ENCODE results near the gene HIF3A.
A peak's percentile ranks its signal among the peaks of the same experiment; 100 is the strongest.
"Not testable (repeated sequence)": the region's sequence is repeated elsewhere in the genome, so short reads cannot be mapped to it uniquely, and the experiment has no call there.

Gene HIF3A

DNA sequence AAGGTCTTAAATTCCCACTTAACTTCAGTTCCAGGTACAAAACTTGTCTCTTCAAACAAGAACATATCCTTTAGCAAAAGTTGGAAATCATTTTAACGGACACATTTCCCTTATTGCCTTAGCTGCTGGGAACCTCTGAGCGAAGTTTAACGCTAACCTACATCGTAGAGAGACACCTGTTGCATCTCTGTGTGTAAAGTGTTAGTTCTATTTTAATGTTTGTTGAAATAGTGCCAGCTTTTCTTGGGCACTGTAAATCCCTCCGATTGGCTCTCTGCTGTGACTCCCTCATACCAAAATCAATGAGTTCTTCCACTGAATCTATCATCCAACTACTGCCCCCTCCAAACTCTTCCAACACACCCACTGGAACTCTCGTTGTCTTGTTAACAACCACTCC, 2.3 kb upstream of the HIF3A start:
- no peak for DNase-seq (ENCODE audit: low read depth)

DNA sequence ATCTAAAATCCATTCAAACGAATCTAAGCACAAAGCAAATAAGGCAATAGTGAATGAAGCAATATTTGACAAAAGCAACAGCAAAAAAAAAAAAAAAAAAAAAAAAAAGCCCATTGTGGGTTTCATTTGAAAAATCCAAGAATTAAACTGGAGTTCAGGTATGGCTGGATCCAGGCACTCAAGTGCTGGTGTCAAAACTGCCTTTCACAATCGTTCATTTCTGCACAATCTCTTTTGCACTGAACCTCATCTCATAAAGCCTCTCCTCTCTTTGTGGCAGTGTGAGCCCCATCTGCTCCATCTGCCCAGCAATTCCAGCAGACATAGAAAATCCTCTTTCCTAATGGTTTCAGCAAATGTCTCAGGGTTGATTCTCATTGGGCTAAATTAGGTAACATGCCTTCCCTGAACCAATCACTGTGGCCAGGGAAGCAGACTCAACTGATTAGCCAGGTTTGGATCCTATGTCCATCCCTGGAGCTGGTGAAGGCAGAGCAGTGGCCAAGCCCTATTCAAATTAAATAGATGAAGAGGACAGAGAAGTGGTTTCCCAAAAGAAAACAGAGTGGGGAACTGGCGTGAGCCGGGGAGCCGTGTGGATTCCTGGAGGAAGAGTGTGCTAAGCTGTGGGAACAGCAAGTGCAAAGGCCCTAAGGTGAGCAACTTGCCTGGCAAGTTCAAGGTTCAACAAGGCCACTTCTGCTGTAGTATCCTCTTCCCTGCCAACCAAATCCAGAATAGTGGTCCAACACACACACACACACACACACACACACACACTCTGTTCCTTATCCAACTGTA, 1.2 kb upstream of the HIF3A start:
- DNase-seq (ENCODE audit: low read depth): no peak

DNA sequence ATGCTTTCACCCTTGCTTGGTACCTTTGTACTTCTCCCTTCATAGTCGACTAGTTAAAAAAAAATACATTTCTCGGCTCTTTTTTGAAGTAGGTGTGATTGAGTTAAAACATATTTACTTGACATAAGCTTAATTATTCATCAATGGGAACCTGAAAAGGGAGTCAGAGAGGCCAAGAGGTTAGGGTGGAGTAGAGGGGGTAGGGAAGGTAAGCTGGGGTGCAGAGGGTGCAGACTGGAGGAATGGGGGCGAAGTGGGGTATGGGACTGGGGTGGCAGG, 701 bp upstream of the HIF3A start:
- no peak for DNase-seq (ENCODE audit: low read depth)

DNA sequence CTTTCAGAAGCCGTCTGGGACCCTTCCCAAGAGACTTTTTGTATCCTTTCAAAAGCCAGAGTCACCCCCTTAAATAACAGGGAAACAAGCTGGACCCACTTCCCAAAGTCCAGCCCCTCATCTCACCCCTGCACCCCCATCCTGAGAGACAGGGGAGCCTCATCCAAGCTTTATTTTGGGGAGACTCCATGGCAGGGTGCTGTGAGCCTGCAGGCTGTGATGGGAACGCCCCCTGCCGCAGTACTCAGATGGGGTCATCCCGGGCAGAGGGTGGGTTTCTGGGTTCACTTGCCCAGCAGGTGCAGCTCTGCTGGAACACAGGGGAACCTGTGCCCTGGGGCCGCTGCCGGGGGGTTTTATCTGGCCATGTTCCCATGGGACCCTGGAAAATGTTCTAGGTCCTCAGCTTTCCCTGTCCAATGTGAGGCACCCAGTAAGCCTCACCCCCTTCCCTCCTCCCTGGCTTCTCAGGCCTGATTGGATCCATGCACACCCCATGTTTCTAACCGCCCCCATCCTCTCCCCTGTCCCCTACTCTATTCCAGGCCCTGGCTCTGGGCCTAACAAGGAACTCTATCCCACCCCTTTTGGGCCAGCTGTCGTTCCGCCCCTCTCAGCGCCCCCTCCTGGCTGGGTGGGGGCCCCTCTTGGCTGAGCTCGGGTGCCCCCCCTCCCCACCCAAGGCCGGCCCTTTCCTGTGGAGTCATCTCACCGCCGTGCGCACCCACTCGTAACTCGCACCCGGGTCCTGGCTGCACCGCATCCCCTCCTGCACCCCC, 1.0 kb downstream of the HIF3A start:
- no peak for DNase-seq (ENCODE audit: low read depth)

DNA sequence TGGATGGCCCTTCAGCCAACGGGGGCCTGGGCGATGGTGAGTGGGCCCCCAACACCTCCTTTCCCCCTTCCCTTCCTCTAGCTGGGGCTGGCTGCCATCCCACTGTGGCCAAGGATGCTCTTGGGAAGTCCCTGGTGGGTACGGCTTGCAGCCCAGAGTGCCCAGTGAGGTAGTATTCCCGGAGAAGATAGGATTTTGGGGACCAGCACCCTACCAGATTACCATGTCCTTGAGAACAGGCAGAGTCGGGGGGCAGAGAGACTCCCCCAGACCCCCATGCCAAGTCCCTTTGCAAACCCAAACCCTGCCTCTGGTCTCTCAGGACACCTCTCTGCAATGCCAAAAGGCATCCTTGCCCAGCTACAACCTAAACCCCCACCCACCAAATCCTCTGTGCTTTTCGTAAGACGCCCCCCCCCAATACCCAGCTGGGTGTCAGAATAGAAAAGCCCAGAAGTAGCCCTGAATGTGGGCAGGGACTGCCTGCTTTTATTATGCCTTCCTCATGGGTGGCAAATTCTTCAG, 1.7 kb downstream of the HIF3A start:
- no peak for DNase-seq (ENCODE audit: low read depth)

DNA sequence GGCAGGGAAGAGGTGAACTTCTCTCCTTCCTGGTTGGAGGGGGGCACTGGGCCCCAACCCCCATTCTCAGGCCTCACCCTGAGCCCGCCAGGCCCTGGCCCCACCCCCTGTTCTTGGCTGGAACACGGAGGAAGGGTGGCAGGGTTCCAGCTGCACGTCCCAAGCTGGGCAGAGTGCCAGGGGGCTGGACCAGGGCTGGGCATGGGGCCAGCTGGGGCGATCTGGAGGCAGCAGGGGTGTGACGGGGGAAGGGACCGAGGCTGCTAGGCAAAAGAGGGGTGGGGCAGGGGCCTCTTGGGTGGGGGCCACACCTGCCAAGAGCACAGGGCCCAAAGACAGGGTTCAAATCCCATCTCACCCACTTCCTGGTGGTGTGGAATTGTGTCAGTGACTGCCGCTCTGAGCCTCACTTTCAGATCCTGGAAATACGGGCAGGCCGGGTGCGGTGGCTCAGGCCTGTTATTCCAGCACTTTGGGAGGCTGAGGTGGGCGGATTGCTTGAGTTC, 2.2 kb downstream of the HIF3A start:
- peak; percentile 27 for DNase-seq (ENCODE audit: low read depth)

DNA sequence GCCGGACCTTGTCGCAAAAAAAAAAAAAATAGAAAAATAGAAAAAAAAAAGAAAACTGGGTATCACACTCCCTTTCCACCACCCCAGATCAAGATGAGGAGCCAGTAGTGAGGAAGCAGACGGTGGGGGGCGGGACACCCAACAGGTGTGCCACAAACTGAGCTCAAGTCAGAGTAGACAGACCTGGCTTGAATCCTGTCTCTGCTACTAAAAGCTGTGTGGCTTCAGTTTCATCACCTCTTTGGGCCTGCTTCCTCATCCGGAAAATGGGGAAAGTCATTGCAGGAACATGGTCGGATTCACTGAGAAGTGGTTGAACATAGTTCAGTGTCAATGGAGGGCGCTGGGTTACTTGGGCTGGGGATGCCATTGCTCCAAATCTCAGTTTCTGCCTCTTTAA, 2.9 kb downstream of the HIF3A start:
- no peak for DNase-seq (ENCODE audit: low read depth)

DNA sequence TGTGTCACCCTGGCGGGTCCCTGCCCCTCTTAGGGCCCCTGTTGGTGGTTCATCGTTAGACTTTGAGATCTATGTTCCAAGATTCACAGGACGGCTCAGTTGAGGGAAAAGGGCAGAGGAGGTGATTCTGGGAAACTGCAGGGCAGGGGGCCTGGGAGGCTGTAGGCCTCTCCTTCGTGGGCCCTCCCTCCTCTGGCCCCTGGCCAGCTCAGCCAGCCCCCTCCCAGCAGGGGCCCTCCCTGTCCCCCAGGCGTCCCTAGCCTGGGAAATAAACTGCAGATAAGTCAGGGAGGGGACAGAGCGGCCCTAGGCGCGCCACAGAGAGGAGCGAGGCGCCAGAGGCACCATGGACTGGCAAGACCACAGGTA, 6.5 kb downstream of the HIF3A start:
- no peak for DNase-seq (ENCODE audit: low read depth)

DNA sequence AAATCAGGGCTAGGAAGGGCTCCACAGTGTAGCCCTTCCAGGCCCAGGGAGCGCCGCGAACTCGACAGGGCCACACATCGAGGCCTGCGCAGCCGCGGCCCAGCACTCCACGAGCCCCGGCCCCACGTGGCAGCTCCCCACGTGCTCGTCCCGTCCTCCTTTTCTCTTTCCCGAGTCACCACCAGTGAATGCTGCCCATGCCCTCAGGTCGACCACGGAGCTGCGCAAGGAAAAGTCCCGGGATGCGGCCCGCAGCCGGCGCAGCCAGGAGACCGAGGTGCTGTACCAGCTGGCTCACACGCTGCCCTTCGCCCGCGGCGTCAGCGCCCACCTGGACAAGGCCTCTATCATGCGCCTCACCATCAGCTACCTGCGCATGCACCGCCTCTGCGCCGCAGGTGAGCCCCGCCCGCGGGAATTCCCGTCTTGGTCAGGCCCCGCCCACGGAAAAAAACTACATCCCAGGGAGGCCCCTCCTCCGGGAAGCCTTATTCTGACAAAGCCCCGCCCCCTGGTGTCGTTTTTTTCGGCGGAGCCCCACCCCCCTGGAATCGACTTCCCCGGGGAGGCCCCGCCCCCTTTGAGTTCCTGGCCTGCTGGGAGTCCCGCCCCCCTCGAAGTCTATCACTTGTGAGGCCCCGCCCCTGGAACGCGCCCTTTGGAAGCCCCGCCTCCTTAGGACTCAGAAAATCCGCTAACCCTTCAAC, 7.0 kb downstream of the HIF3A start:
- no peak for DNase-seq (ENCODE audit: low read depth)

DNA sequence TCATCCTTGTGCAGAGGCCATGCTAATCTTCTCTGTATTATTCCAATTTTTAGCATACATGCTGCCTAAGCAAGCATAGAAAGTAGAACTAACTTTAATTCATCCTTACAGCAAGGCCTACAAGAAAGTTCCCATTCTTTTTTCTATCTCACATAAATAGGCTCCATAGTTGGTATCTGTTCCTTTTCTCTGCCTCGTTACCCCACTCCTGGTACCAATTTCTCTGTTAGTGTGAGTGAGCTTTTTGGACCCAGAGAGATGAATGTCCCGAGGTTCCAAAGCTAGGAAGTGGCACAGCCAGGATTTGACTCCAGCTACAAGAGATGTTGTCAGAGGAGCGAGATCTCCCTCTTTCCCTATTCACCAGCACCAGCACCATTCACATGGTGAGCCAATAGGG, 9.7 kb downstream of the HIF3A start:
- no peak for DNase-seq (ENCODE audit: low read depth)

DNA sequence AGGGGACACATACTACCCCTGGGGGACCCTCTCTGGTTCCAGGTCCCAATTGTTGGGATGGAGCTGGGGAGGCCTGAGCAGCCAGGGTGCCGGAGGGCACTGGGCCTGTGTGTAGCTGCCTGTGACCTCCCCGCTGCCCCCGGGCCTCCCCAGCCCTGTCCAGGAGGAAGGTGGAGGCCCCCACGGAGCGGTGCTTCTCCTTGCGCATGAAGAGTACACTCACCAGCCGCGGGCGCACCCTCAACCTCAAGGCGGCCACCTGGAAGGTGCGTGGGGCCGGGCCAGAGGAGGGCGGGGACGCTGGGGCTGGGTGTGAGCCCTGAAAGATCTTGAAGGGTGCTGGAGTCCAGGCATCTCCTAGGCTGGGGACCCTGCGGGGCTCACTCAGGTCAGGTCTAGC, 11.7 kb downstream of the HIF3A start:
- DNase-seq (ENCODE audit: low read depth): no peak

DNA sequence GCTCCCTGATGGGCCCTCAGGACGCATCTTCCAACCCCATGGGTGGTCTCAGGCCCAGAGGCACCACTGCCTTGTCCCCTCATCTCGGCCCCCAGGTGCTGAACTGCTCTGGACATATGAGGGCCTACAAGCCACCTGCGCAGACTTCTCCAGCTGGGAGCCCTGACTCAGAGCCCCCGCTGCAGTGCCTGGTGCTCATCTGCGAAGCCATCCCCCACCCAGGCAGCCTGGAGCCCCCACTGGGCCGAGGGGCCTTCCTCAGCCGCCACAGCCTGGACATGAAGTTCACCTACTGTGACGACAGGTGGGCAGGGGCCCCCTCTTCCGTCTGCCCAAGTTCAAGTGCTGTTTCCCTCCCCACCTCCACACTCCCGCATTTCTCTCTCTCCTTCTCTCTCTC, 12.2 kb downstream of the HIF3A start:
- no peak for DNase-seq (ENCODE audit: low read depth)

DNA sequence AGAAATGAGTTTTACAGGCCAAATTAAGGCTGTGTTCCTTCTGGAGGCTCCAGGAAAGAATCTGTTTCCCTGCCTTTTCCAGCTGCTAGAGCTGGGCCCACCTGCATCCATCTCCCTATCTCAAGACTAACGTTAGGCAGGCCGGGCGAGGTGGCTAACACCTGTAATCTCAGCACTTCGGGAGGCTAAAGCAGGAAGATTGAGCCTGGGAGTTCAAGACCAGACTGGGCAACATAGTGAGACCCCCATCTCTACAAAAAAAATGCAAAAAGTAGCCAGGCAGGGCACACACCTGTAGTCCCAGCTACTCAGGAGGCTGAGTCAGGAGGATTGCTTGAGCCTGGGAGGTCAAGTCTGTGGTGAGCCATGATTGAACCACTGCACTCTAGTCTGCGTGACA, 14.6 kb downstream of the HIF3A start:
- no peak for DNase-seq (ENCODE audit: low read depth)

DNA sequence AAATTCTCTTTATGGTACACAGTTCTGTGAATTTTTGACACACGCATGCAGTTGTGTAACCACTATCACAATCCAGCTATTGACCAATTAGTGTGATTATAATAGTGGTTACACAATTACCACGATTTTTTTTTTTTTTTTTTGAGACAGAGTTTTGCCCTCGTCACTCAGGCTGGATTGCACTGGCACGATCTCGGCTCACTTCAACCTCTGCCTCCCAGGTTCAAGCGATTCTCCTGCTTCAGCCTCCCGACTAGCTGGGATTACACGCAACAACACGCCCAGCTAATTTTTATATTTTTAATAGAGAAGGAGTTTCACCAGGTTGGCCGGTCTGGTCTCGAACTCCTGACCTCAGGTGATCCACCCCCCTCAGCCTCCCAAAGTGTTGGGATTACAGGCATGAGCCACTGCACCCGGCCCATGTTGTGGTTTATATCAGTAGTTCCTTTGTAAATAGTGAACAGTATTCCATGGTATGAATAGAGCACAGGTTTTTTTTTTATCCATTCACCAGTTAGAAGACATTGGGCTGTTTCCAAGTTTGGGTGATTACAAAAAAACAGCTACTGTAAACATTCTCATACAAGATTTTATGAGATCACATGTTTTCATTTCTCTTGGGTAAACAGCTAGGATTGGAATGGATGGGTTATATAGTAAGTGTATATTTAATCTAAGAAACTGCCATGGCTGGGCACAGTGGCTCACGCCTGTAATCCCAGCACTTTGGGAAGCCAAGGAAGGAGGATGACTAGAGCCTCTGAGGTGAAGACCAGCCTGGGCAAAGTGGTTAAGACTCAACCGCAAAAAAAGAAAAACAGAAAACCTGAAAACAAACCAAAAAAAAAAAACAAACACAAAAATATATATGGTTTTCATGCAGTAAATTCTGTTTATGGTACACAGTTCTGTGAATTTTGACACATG, 17.0 kb downstream of the HIF3A start:
- not testable (repeated sequence) for DNase-seq (ENCODE audit: low read depth)

DNA sequence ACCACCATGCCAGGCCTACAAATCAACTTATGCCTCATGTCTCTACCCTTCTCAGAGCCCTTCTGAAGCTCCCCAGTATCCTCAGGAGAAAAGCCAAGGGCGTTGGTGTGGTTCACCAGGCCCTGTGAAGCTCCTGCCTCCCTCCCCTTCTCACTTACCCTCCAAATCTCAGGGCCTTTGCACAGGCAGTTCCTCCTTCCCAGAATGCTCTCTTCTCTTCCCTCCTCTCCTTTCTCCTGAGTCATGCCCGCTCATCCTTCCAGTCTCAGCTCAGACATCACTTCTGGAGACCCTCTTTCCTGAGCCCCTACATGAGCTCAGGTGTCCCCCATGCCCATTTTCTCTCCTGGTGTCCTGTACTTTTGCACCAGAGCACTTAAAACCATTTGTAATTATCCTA, 20.5 kb downstream of the HIF3A start:
- DNase-seq (ENCODE audit: low read depth): no peak

DNA sequence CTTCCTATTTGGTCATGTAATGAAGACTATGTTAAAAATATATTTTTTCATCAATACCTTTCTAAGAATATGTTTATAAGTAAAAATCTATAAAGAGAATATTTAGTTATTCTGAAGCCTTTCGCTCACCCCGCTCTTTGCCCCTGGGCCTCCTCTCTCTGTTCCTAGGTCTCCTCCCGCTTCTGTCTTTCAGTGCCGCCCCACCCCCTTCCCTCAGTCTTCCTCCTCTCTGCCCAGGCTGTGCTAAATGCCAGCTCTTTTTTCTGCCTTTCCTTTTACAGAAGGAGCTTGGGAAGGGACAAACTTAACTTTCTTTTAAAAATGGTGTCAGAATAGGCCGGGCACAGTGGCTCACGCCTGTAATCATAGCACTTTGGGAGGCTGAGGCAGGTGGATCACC, 22.8 kb downstream of the HIF3A start:
- no peak for DNase-seq (ENCODE audit: low read depth)

DNA sequence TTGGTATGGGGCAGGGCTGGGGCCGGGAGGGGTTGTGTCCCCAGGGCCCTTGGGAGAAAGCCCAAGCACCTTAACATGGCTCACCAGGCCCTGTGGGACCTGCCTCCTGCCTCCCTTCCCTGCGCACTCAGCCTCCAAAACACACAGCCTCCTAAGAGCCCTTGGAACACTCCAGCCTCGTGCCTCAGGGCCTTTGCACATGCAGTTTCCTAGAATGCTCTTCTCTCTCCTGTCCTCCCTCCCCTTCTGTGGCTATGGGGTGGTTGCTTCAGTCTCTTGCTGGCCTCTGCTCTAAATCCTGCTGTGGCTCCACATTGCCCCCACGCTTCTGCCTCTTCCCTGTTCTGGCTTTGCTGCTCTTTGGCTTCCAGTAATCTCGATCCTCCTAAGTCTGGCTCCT, 23.7 kb downstream of the HIF3A start:
- no peak for DNase-seq (ENCODE audit: low read depth)

DNA sequence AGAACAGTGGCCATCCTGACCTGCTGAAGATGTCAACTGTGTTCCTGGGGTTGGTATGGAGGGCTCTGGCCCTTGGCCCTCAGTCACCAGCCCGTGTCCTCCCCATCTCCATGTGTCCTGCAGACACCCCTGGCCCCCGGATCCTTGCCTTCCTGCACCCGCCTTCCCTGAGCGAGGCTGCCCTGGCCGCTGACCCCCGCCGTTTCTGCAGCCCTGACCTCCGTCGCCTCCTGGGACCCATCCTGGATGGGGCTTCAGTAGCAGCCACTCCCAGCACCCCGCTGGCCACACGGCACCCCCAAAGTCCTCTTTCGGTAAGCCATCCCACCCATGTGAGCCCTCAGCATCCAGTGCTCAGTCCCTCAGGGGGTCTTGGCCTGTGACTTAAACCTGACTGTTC, 24.8 kb downstream of the HIF3A start:
- DNase-seq (ENCODE audit: low read depth): no peak

DNA sequence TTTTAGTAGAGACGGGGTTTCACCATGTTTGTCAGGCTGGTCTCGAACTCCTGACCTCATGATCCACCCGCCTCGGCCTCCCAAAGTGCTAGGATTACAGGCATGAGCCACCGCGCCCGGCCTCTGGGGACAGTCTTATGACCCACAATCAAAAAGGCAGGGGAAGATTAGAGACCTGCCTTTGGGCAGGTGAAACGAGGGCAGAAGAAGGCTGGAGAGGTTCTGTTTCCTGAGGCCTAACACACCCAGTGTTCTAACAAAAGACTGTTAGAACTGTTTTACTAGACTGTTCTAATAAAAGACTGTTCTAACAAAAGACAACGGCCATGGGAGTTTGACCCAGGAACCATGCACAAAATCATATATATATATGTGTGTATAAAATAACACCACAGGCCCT, 26.4 kb downstream of the HIF3A start:
- DNase-seq (ENCODE audit: low read depth): not testable (repeated sequence)

DNA sequence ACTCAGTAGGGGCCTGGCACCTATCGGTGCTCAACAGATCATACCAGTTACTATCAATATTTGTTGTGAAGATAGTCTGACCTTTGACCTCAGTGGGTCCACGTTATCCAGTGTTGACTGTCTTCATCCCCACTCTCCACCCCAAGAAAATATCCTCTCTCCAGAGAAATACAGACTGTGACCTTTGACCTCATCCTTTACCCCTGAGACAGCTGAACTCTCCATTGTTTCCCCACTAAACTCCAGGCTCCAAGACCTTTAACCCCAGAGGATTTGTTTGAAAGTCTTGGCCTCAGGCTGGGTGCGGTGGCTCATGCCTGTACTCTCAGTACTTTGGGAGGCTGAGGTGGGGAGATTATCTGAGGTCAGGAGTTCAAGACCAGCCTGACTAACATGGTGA, 27.4 kb downstream of the HIF3A start:
- no peak for DNase-seq (ENCODE audit: low read depth)

DNA sequence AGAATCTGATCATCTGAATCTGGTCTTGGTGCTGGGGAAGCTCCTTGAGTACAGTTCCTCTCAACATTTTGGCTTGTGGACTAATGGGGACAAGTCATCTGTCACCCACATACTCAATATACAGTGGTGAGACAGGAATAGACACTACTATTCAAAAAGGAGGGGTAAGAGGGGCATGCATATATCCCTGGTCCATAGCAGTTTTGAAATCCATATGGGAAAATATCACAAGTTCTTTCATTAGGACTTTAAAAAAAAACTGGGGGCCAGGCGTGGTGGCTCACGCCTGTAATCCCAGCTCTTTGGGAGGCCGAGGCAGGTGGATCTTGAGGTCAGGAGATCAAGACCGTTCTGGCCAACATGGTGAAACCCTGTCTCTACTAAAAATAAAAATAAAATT, 29.8 kb downstream of the HIF3A start:
- no peak for DNase-seq (ENCODE audit: low read depth)

DNA sequence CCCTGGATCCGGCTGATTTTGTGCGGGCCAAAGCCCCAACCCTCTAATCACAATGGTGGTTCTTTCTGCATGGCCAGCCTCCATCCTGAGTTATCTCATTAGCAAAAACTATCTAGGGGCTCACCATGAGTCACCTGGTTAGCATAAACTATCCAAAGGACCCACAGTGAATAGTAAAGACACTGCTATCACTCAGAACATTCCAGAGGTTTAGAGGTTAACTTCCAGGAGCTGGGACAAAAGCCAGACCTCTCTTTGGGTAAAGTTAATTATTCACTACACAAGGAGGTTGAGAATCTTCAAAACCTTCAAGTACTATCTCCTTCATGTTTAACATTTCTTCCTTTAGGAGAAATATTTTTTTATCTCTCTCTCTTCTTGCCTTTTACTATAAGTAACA, 31.2 kb downstream of the HIF3A start:
- DNase-seq (ENCODE audit: low read depth): no peak

Data from GM04504 (cell line).